ENCODE data around the gene TMEM138. TPM values are rescaled to one million over a fixed set of nuclear protein-coding genes. Genes with fewer than 3 reads are reported as not detected.

Gene TMEM138
- total and polyA plus RNA-seq, 2 of the 4 experiments (the other 2 are of a cell fraction): 16.8 to 53.2 TPM

DNA sequence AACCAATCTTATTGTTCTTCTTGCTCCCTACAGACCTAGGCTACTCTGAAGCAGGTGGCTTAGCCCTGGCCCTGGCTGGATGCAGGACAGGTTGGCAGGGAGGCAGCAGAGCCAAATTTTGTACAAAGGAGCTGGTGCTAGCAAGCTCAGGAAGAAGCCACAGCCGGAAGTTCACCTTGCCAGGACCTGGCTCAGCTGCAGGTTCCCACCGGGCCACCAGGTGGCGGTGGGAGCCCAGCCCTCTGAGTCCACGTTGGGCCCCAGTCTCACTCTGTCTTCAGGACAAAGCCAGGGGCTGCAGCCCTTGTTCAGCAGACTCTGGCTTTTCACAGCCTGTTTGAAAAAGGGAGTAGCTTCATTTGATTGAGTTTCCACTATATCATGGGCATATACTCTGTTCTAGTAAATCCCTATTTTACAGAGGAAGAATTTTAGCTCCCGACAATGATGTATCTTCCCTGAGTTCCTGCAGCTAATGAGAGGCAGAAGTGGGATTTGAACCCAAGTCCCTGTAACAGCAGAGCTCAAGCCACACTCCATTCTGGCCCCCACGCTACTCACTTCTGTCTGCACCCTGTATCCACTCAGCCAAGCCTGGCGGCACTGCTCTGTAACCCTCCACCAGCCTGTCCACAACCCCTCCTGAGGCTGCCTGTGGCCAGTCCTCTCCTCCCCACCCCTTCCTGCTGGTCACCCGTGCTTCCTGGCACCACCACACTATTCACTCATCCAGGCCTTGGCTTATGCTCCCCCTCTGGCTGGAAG is 25.8 kb upstream of the TMEM138 start (continued):
- TF ChIP-seq POLR2A (IDR thresholded peaks at IDR 0.05; ENCODE audit: low read depth, low read length) (no peak), FOS (IDR thresholded peaks at IDR 0.05; ENCODE audit: low read depth, low read length) (no peak)

DNA sequence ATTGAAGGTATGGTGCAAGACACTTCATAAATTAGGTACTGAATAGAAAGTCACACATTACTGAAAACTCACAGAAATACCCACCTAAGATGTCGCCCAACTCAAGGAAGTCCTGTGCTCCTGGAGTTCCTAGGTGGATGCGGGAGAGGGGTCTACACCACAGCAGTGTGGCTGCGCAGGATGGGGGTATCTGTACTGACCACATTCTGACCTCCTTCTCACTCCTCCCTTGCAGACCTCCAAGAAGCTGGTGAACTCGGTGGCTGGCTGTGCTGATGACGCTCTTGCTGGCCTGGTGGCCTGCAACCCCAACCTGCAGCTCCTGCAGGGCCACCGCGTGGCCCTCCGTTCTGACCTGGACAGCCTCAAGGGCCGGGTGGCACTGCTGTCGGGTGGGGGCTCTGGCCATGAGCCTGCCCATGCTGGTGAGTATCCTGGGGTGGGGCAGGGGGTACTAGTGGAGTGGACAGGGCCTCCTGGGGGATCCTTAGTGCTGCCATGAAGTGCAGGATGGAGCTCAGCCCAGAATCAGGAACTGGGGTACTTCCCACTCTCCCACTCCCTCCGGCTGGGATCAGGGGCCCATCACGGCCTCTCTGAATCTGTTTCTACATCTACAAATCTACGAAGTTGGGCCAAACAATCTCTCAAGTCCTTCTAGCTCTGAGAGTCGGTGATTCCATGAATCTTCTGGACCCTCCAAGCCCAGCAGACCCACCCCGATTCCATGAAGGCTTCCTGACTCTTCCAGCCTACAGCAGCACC is 24.3 kb upstream of the TMEM138 start:
- Histone ChIP-seq H3K4ac (ENCODE audit: low read depth, low read length) (no peak overlapping the region), H3K27me3 (ENCODE audit: control insufficient read depth, insufficient read depth, low read length) (no peaks in the 10 kb centered on the region), H2AK5ac (ENCODE audit: low read depth, low read length) (no peak overlapping the region), H3K4me3 (ENCODE audit: insufficient read depth, low read depth, low read length) (no peak overlapping the region), H2BK20ac (ENCODE audit: low read depth, low read length) (no peak overlapping the region), H3K18ac (ENCODE audit: low read depth, low read length) (no peak overlapping the region), H3K14ac (replicated peaks; ENCODE audit: low read depth, low read length) (no peak overlapping the region), H3K79me1 (ENCODE audit: low read depth in 1 of 2, low read length in 2 of 2) (peaks cover 7 to 14% of the 10 kb centered on the region in 2 experiments), H2AK9ac (replicated peaks; ENCODE audit: low read depth, low read length, poor library complexity) (peak overlapping the region; percentile 44), H2BK5ac (ENCODE audit: low read depth, low read length, poor library complexity, severe bottlenecking) (no peak overlapping the region), H2AFZ (replicated peaks; ENCODE audit: low read length, poor library complexity) (no peak overlapping the region), H3K27ac (ENCODE audit: insufficient read depth, low read length) (no peak overlapping the region), H3K9ac (ENCODE audit: low read depth, low read length) (no peak overlapping the region), H3K4me1 (ENCODE audit: control insufficient read depth, insufficient read depth, low read length) (peaks cover 9% of the 10 kb centered on the region), H3K9me3 (ENCODE audit: control insufficient read depth, insufficient read depth, low read length) (no peaks in the 10 kb centered on the region), H3K36me3 (ENCODE audit: control insufficient read depth, insufficient read depth, low read length) (peaks cover 13% of the 10 kb centered on the region), H4K91ac (ENCODE audit: insufficient read depth, low read depth, low read length) (no peak overlapping the region), H2BK120ac (ENCODE audit: low read depth, low read length) (no peak overlapping the region), H3K56ac (ENCODE audit: extremely low read depth, insufficient read depth, low read length) (no peak overlapping the region), H4K20me1 (ENCODE audit: insufficient read depth, low read length) (no peaks in the 10 kb centered on the region; the same call in 1 of the 2 replicates), H3K23ac (ENCODE audit: low read depth, low read length) (no peak overlapping the region), H2BK15ac (ENCODE audit: low read depth, low read length) (no peak overlapping the region), H3K9me1 (ENCODE audit: insufficient read depth, low read length) (peaks cover 6% of the 10 kb centered on the region), H4K8ac (ENCODE audit: low read depth in 2 of 2, low read length in 2 of 2) (no peak overlapping the region), H3K4me2 (ENCODE audit: low read depth, low read length) (no peak overlapping the region), H4K5ac (ENCODE audit: low read depth, low read length) (no peak overlapping the region)
- BruUV-seq (replicated peaks): no TSS peak
- intact Hi-C loops (cut with micrococcal nuclease) (loop anchor here (10.0 kb wide), 1 partner anchor 297 kb away; no protein-coding TSS in a partner anchor), in situ Hi-C loops (cut with MboI; ENCODE audit: low sequenced_read_pairs) (loop anchor here (5.0 kb wide), 1 partner anchor 49 kb away; no protein-coding TSS in a partner anchor), dilution Hi-C loops (cut with HindIII; ENCODE audit: low sequenced_read_pairs, unreplicated experiment) (no loop called here)
- 91% methylated on average over 4 of the region's 15 CpGs; no CpG with 5 or more reads in 1 of the 2 experiments for WGBS, 2 experiments (ENCODE audit: extremely low coverage in 2 of 2, insufficient read length in 1 of 2)
- no peak for DNase-seq
- no peak for ATAC-seq (ENCODE audit: low read depth)
- ChIA-PET CTCF (interaction anchor here (1.6 kb wide), 1 partner anchor 48 kb away, joined by 5 read pairs; no protein-coding TSS in a partner anchor), POLR2A (ENCODE audit: unreplicated experiment) (no interaction called here)
- TF ChIP-seq, protein P1, sequence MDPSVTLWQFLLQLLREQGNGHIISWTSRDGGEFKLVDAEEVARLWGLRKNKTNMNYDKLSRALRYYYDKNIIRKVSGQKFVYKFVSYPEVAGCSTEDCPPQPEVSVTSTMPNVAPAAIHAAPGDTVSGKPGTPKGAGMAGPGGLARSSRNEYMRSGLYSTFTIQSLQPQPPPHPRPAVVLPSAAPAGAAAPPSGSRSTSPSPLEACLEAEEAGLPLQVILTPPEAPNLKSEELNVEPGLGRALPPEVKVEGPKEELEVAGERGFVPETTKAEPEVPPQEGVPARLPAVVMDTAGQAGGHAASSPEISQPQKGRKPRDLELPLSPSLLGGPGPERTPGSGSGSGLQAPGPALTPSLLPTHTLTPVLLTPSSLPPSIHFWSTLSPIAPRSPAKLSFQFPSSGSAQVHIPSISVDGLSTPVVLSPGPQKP (IDR thresholded peaks at IDR 0.05; ENCODE audit: borderline replicate concordance, low read depth, low read length): no peak
- TF ChIP-seq SMC3 (IDR thresholded peaks at IDR 0.05; ENCODE audit: low read depth, low read length) (no peak), FOS (IDR thresholded peaks at IDR 0.05; ENCODE audit: low read depth, low read length) (no peak), NFE2L2 (IDR thresholded peaks at IDR 0.05; ENCODE audit: low read depth, low read length) (no peak), BHLHE40 (IDR thresholded peaks at IDR 0.05; ENCODE audit: low read depth, low read length) (no peak), MXI1 (IDR thresholded peaks at IDR 0.05; ENCODE audit: borderline replicate concordance, low read depth, low read length) (no peak), RCOR1 (IDR thresholded peaks at IDR 0.05; ENCODE audit: insufficient replicate concordance, low read length) (no peak), POLR2A (IDR thresholded peaks at IDR 0.05; ENCODE audit: low read depth, low read length) (no peak)
- TF ChIP-seq, protein P2, sequence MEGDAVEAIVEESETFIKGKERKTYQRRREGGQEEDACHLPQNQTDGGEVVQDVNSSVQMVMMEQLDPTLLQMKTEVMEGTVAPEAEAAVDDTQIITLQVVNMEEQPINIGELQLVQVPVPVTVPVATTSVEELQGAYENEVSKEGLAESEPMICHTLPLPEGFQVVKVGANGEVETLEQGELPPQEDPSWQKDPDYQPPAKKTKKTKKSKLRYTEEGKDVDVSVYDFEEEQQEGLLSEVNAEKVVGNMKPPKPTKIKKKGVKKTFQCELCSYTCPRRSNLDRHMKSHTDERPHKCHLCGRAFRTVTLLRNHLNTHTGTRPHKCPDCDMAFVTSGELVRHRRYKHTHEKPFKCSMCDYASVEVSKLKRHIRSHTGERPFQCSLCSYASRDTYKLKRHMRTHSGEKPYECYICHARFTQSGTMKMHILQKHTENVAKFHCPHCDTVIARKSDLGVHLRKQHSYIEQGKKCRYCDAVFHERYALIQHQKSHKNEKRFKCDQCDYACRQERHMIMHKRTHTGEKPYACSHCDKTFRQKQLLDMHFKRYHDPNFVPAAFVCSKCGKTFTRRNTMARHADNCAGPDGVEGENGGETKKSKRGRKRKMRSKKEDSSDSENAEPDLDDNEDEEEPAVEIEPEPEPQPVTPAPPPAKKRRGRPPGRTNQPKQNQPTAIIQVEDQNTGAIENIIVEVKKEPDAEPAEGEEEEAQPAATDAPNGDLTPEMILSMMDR (conservative IDR thresholded peaks at IDR 0.05; ENCODE audit: low read depth, low read length): no peak
- TF ChIP-seq, protein P3, sequence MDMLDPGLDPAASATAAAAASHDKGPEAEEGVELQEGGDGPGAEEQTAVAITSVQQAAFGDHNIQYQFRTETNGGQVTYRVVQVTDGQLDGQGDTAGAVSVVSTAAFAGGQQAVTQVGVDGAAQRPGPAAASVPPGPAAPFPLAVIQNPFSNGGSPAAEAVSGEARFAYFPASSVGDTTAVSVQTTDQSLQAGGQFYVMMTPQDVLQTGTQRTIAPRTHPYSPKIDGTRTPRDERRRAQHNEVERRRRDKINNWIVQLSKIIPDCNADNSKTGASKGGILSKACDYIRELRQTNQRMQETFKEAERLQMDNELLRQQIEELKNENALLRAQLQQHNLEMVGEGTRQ (IDR thresholded peaks at IDR 0.05; ENCODE audit: low read depth, low read length): no peak

All from IMR-90 (cell line).